ENCODE results near the gene CACNA1D.

DNA sequence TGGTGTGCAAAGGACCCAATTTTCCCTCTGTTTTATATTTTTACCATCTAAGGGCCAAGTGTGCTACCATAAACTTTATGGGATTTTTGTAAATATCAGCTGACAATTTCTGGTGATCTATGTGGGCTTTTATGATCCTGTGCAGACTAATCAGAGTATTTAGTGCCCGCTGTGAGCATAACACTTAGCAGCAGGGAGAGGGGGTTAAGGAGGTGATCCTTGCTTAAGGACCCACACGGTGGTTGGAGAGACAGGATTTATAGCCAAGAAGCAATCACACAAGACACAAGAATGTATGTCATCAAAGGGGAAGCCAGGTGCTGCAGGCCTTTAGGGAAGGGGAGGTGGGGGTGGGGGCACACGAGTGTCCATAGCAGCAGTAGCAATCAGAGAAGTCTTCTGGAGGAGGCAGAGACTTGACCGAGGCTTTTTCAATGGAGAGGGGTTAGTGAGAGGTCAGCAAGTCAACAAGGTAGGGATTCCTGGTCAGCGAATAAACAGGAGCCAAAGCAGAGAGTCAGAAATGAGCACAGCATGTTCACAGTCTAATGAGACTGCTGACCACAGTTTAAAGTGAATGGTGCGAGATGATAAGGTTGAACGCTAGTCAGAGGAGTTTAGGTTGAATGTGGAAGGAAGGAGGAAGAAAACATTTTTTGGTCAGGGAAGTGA is 4.5 kb upstream of the CACNA1D start:
- TF ChIP-seq, protein P1, sequence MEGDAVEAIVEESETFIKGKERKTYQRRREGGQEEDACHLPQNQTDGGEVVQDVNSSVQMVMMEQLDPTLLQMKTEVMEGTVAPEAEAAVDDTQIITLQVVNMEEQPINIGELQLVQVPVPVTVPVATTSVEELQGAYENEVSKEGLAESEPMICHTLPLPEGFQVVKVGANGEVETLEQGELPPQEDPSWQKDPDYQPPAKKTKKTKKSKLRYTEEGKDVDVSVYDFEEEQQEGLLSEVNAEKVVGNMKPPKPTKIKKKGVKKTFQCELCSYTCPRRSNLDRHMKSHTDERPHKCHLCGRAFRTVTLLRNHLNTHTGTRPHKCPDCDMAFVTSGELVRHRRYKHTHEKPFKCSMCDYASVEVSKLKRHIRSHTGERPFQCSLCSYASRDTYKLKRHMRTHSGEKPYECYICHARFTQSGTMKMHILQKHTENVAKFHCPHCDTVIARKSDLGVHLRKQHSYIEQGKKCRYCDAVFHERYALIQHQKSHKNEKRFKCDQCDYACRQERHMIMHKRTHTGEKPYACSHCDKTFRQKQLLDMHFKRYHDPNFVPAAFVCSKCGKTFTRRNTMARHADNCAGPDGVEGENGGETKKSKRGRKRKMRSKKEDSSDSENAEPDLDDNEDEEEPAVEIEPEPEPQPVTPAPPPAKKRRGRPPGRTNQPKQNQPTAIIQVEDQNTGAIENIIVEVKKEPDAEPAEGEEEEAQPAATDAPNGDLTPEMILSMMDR (IDR thresholded peaks at IDR 0.05), result no peak
- TF ChIP-seq POLR2AphosphoS5 (IDR thresholded peaks at IDR 0.05), result no peak
- TF ChIP-seq POLR2A (IDR thresholded peaks at IDR 0.05), result no peak
- no peak for TF ChIP-seq EP300 (IDR thresholded peaks at IDR 0.05; ENCODE audit: low read depth)
